ENCODE data around the gene UTP25. TPM values are rescaled to one million over a fixed set of nuclear protein-coding genes. Genes with fewer than 3 reads are reported as not detected.

The UTP25 gene
- total RNA-seq, 1 experiment from 2014 or later, result 14.3 TPM

GRCh38 chr1:209810783-209811182, 17.0 kb upstream of the UTP25 start:
- no peak overlapping the region for H2AFZ ChIP-seq (ENCODE audit: low read length)
- ATAC-seq (no peak), DNase-seq (no peak)
- no peak overlapping the region for H3K4me3 ChIP-seq (ENCODE audit: low read length)
- H3K9me3 ChIP-seq (ENCODE audit: low read length), result no peaks in the 10 kb centered on the region
- H3K27me3 ChIP-seq (ENCODE audit: low read length), result no peaks in the 10 kb centered on the region
- H3K9ac ChIP-seq (ENCODE audit: low read length), result no peak overlapping the region
- intact Hi-C loops (cut with micrococcal nuclease), result no loop called here
- no peak overlapping the region for H3K4me2 ChIP-seq (ENCODE audit: low read length)
- no TSS peak for BruUV-seq (replicated peaks)
- no peak overlapping the region for H3K27ac ChIP-seq (ENCODE audit: low read length)
- ChIA-PET CTCF (no interaction called here), POLR2A (ENCODE audit: unreplicated experiment) (no interaction called here)
- peaks cover 7% of the 10 kb centered on the region for H3K79me2 ChIP-seq (ENCODE audit: low read length)
- no peaks in the 10 kb centered on the region for H3K9me2 ChIP-seq (replicated peaks; ENCODE audit: low read length)
- H3K4me1 ChIP-seq (ENCODE audit: insufficient read depth, low read length), result peaks cover 41% of the 10 kb centered on the region
- TF ChIP-seq EZH2phosphoT487 (IDR thresholded peaks at IDR 0.05; ENCODE audit: borderline replicate concordance, low read length) (no peak), CTCF (conservative IDR thresholded peaks at IDR 0.05; ENCODE audit: low read depth, low read length) (no peak), EZH2 (IDR thresholded peaks at IDR 0.05; ENCODE audit: low read length, unreplicated experiment) (no peak)
- no peaks in the 10 kb centered on the region for H4K20me1 ChIP-seq (ENCODE audit: low read length)
- no peaks in the 10 kb centered on the region for H3F3A ChIP-seq (ENCODE audit: low read length, unreplicated experiment)
- no peaks in the 10 kb centered on the region for H3K36me3 ChIP-seq (ENCODE audit: low read depth, low read length)

GRCh38 chr1:209813902-209814301, 13.9 kb upstream of the UTP25 start:
- no TSS peak for BruUV-seq (replicated peaks)
- no peaks in the 10 kb centered on the region for H3K79me2 ChIP-seq (ENCODE audit: low read length)
- TF ChIP-seq EZH2 (IDR thresholded peaks at IDR 0.05; ENCODE audit: low read length, unreplicated experiment), result no peak
- TF ChIP-seq CTCF (conservative IDR thresholded peaks at IDR 0.05; ENCODE audit: low read depth, low read length), result no peak
- TF ChIP-seq EZH2phosphoT487 (IDR thresholded peaks at IDR 0.05; ENCODE audit: borderline replicate concordance, low read length), result no peak
- H3F3A ChIP-seq (ENCODE audit: low read length, unreplicated experiment), result no peaks in the 10 kb centered on the region
- H2AFZ ChIP-seq (ENCODE audit: low read length), result no peak overlapping the region
- no peak overlapping the region for H3K4me2 ChIP-seq (ENCODE audit: low read length)
- no peak overlapping the region for H3K9ac ChIP-seq (ENCODE audit: low read length)
- DNase-seq (no peak), ATAC-seq (no peak)
- intact Hi-C loops (cut with micrococcal nuclease), result no loop called here
- H4K20me1 ChIP-seq (ENCODE audit: low read length), result no peaks in the 10 kb centered on the region
- no peaks in the 10 kb centered on the region for H3K36me3 ChIP-seq (ENCODE audit: low read depth, low read length)
- no peaks in the 10 kb centered on the region for H3K9me2 ChIP-seq (replicated peaks; ENCODE audit: low read length)
- no peak overlapping the region for H3K27ac ChIP-seq (ENCODE audit: low read length)
- no peaks in the 10 kb centered on the region for H3K9me3 ChIP-seq (ENCODE audit: low read length)
- no peaks in the 10 kb centered on the region for H3K27me3 ChIP-seq (ENCODE audit: low read length)
- ChIA-PET POLR2A (ENCODE audit: unreplicated experiment) (interaction anchor here (0.6 kb wide), 1 partner anchor 29 kb away, joined by 4 read pairs; the partner anchor contains the start of gene C1orf74), CTCF (no interaction called here)
- H3K4me3 ChIP-seq (ENCODE audit: low read length), result no peak overlapping the region
- H3K4me1 ChIP-seq (ENCODE audit: insufficient read depth, low read length), result peaks cover 19% of the 10 kb centered on the region

GRCh38 chr1:209815490-209815889, 12.3 kb upstream of the UTP25 start:
- Histone ChIP-seq H3K4me1 (ENCODE audit: insufficient read depth, low read length) (peaks cover 5% of the 10 kb centered on the region), H3K4me3 (ENCODE audit: low read length) (no peak overlapping the region), H3K9ac (ENCODE audit: low read length) (no peak overlapping the region), H3K27me3 (ENCODE audit: low read length) (no peaks in the 10 kb centered on the region), H3K9me3 (ENCODE audit: low read length) (no peaks in the 10 kb centered on the region), H3K79me2 (ENCODE audit: low read length) (no peaks in the 10 kb centered on the region), H3K4me2 (ENCODE audit: low read length) (no peak overlapping the region), H3K36me3 (ENCODE audit: low read depth, low read length) (no peaks in the 10 kb centered on the region), H3K9me2 (replicated peaks; ENCODE audit: low read length) (no peaks in the 10 kb centered on the region), H3F3A (ENCODE audit: low read length, unreplicated experiment) (no peaks in the 10 kb centered on the region), H2AFZ (ENCODE audit: low read length) (no peak overlapping the region), H3K27ac (ENCODE audit: low read length) (no peak overlapping the region), H4K20me1 (ENCODE audit: low read length) (no peaks in the 10 kb centered on the region)
- ChIA-PET POLR2A (ENCODE audit: unreplicated experiment) (no interaction called here), CTCF (interaction anchor here (1.0 kb wide), 1 partner anchor 8 kb away, joined by 3 read pairs; no protein-coding TSS in a partner anchor)
- no TSS peak for BruUV-seq (replicated peaks)
- ATAC-seq, result no peak
- no peak for TF ChIP-seq CTCF (conservative IDR thresholded peaks at IDR 0.05; ENCODE audit: low read depth, low read length)
- TF ChIP-seq EZH2phosphoT487 (IDR thresholded peaks at IDR 0.05; ENCODE audit: borderline replicate concordance, low read length), result no peak
- TF ChIP-seq EZH2 (IDR thresholded peaks at IDR 0.05; ENCODE audit: low read length, unreplicated experiment), result no peak
- DNase-seq, result no peak
- intact Hi-C loops (cut with micrococcal nuclease), result no loop called here
